SK-N-MC (cell line): ENCODE measurements around the gene PEX14.

Experiments
- DNase-seq: peaks from one replicate; pipeline ENCODE4 v3.0.0-alpha.2; 2011; ENCODE audit warnings: low read depth, low spot score
- H3K27ac ChIP-seq: fragments of 200-600 bp; sonication (generic); 2 replicates; pipeline ENCODE4 v1.5.1; 2016; ENCODE audit warnings: mixed run types
- H3K36me3 ChIP-seq: fragments of 200-600 bp; sonication (generic); 2 replicates; pipeline ENCODE4 v1.6.1; 2017; ENCODE audit warnings: antibody characterized with exemption, low read length, mixed read lengths; ENCODE audit not compliant: insufficient read depth
- H3K4me3 ChIP-seq: fragments of 200-600 bp; sonication (generic); 2 replicates; pipeline ENCODE4 v1.5.1; 2016
- H3K9ac ChIP-seq: fragments of 200-600 bp; sonication (generic); 2 replicates; pipeline ENCODE4 v1.8.0; 2017; ENCODE audit warnings: mixed run types, mixed read lengths; ENCODE audit not compliant: insufficient read length
- H3K9me3 ChIP-seq: fragments of 200-600 bp; sonication (generic); 2 replicates; pipeline ENCODE4 v1.6.1; 2017; ENCODE audit warnings: low read depth, mild to moderate bottlenecking, antibody characterized with exemption, low read length, moderate library complexity, mixed read lengths
- EZH2 ChIP-seq: fragments of 200-600 bp; sonication (generic); IDR thresholded peaks from one replicate; pipeline ENCODE4 v1.6.1; 2017; ENCODE audit warnings: antibody characterized with exemption
- FOXP2 ChIP-seq: optimal IDR thresholded peaks from 2 replicates; pipeline ENCODE3; 2011; ENCODE audit warnings: mild to moderate bottlenecking, moderate library complexity; ENCODE audit not compliant: insufficient read depth; ENCODE audit errors: extremely low read length, control extremely low read depth
- POLR2AphosphoS5 ChIP-seq: IDR thresholded peaks from 2 replicates; pipeline ENCODE4 v1.6.1; 2012; ENCODE audit warnings: mild to moderate bottlenecking, low read depth, low read length, borderline replicate concordance

The PEX14 gene

GRCh38 chr1:10644307-10645128, 169.8 kb downstream of the PEX14 start:
- no peaks in the 10 kb centered on the region for H3K9me3 ChIP-seq
- H3K9ac ChIP-seq = no peak overlapping the region
- no peak overlapping the region for H3K4me3 ChIP-seq
- TF ChIP-seq EZH2 = no peak
- TF ChIP-seq POLR2AphosphoS5 = no peak
- TF ChIP-seq FOXP2 = no peak
- H3K27ac ChIP-seq = 0 out of 2 replicates have a peak overlapping the region, but pooled peaks have one; percentile 31
- DNase-seq = no peak
- no peaks in the 10 kb centered on the region for H3K36me3 ChIP-seq

- Histone ChIP-seq H3K9ac (no peak overlapping the region), H3K9me3 (no peaks in the 10 kb centered on the region), H3K36me3 (no peaks in the 10 kb centered on the region), H3K4me3 (no peak overlapping the region), H3K27ac (no peak overlapping the region)
- no peak for DNase-seq
- TF ChIP-seq EZH2 = no peak
- TF ChIP-seq FOXP2 = no peak
- TF ChIP-seq POLR2AphosphoS5 = no peak
Observed at GRCh38 chr1:10646347-10646861, 171.7 kb downstream of the PEX14 start.

- H3K9ac ChIP-seq = no peak overlapping the region
- no peak for TF ChIP-seq FOXP2
- TF ChIP-seq EZH2 = no peak
- TF ChIP-seq POLR2AphosphoS5 = no peak
- no peaks in the 10 kb centered on the region for H3K9me3 ChIP-seq
- H3K27ac ChIP-seq = no peak overlapping the region
- no peak for DNase-seq
- no peak overlapping the region for H3K4me3 ChIP-seq
- H3K36me3 ChIP-seq = no peaks in the 10 kb centered on the region
Observed at GRCh38 chr1:10647414-10648170, 172.8 kb downstream of the PEX14 start.

GRCh38 chr1:10648689-10649516, 174.2 kb downstream of the PEX14 start:
- H3K27ac ChIP-seq = no peak overlapping the region
- TF ChIP-seq FOXP2 = no peak
- no peak for TF ChIP-seq POLR2AphosphoS5
- no peak for TF ChIP-seq EZH2
- no peak for DNase-seq

GRCh38 chr1:10649517-10650201, 174.9 kb downstream of the PEX14 start:
- Histone ChIP-seq H3K9me3 (no peaks in the 10 kb centered on the region), H3K36me3 (no peaks in the 10 kb centered on the region), H3K27ac (peak overlapping the region; percentile 36; the same call in 1 of the 2 replicates), H3K9ac (no peak overlapping the region), H3K4me3 (no peak overlapping the region)
- no peak for TF ChIP-seq POLR2AphosphoS5
- TF ChIP-seq FOXP2 = no peak
- DNase-seq = no peak

More at GRCh38 chr1:10648689-10649516, 174.2 kb downstream of the PEX14 start:
- H3K36me3 ChIP-seq = no peaks in the 10 kb centered on the region
- no peak overlapping the region for H3K4me3 ChIP-seq
- no peaks in the 10 kb centered on the region for H3K9me3 ChIP-seq
- no peak overlapping the region for H3K9ac ChIP-seq

GRCh38 chr1:10650556-10651388, 176.0 kb downstream of the PEX14 start:
- no peaks in the 10 kb centered on the region for H3K9me3 ChIP-seq
- H3K4me3 ChIP-seq = no peak overlapping the region
- H3K9ac ChIP-seq = no peak overlapping the region
- DNase-seq = no peak
- no peak overlapping the region for H3K27ac ChIP-seq
- no peaks in the 10 kb centered on the region for H3K36me3 ChIP-seq
- no peak for TF ChIP-seq FOXP2
- TF ChIP-seq POLR2AphosphoS5 = no peak
- no peak for TF ChIP-seq EZH2

- DNase-seq = no peak
- TF ChIP-seq FOXP2 (no peak), POLR2AphosphoS5 (no peak), EZH2 (no peak)
- Histone ChIP-seq H3K9ac (no peak overlapping the region), H3K36me3 (no peaks in the 10 kb centered on the region), H3K4me3 (no peak overlapping the region), H3K9me3 (no peaks in the 10 kb centered on the region), H3K27ac (no peak overlapping the region)
Observed at GRCh38 chr1:10651389-10651766, 176.6 kb downstream of the PEX14 start.
